Measurements from ENCODE around the gene NACC1. TPM values are rescaled to one million over a fixed set of nuclear protein-coding genes. Genes with fewer than 3 reads are reported as not detected.
"Not testable (repeated sequence)": the region's sequence is repeated elsewhere in the genome, so short reads cannot be mapped to it uniquely, and the experiment has no call there.

The NACC1 gene
- total and polyA plus RNA-seq, 3 experiments from 2014 or later = 3.9 to 111 (median 89.9) TPM

DNA sequence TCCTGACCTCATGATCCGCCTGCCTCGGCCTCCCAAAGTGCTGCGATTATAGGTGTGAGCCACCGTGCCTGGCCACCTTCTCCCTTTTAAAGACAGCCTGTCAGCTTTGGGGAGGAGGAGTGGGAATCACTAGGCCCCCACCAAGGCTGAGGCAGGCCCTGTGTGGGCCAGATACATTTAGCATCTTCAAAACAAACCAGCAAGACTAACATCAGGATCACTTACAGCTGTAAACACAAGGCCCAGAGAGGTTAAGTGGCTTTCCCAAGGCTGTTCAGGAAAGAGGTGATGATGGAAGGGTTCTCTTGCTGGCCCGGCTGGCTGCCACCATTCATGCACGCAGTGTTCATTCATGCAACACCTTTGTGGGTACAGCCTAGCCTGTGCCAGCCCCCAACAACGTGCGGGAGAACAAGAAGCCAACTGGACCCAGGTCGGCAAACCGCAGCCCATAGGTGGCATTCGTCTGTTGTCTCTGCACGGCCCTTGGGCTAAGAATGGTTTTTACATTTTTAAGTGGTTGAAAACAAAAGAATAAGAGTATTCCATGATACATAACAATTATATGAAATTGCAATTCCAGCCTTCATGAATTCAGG is 55.2 kb downstream of the NACC1 start:
- Mint-ChIP-seq H3K4me1 (peaks cover 46 to 65% (median 49%) of the 10 kb centered on the region in 3 donors), H3K27ac (peak overlapping the region; percentile 86 to 98 (median 96)), H3K36me3 (no peaks in the 10 kb centered on the region), H3K9me3 (no peaks in the 10 kb centered on the region), H3K27me3 (no peaks in the 10 kb centered on the region), H3K4me3 (peak overlapping the region; percentile 18 to 89 (median 86))
- H3K4me1 ChIP-seq (ENCODE audit: insufficient read depth, low read length) = peaks cover 57% of the 10 kb centered on the region
- H3K27ac ChIP-seq (ENCODE audit: low read depth, low read length) = peak overlapping the region; percentile 39
- H3K9me3 ChIP-seq (ENCODE audit: low read length) = no peaks in the 10 kb centered on the region
- CTCF ChIA-PET = interaction anchor here (0.6 to 1.2 kb wide), 4 partner anchors 9 to 22 kb away, joined by 3 to 5 read pairs (median 4); no protein-coding TSS in a partner anchor
- POLR2A ChIA-PET = interaction anchor here (0.7 to 6.2 kb wide), 4 partner anchors 9 to 21 kb away, joined by 4 to 27 read pairs (median 10); no protein-coding TSS in a partner anchor
- no peak for DNase-seq
- no peaks in the 10 kb centered on the region for H3K27me3 ChIP-seq (ENCODE audit: insufficient read depth, low read length, poor library complexity, severe bottlenecking)
- H3K4me3 ChIP-seq (ENCODE audit: low read length) = no peak overlapping the region
- H3K36me3 ChIP-seq (ENCODE audit: insufficient read depth, low read length) = no peaks in the 10 kb centered on the region

DNA sequence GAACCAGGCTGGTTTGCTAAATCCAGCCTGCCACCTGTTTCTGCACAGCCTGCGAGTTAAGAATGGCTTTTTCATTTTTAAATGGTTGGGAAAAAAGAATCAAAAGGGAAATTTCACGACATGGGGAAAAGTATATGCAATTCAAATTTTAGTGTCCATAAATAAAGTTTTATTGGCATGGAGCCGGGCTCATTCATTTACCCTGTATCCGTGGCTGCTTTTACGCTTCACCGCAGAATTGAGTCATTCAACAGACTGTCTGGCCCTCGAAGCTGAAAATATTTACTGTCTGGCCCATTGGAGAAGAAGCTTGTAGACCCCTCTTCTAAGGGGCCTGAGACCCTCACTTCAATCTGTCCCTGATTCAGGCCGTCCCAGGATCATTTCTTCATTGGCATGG is 58.3 kb downstream of the NACC1 start:
- peaks cover 29 to 55% (median 33%) of the 10 kb centered on the region in 3 donors for H3K4me1 Mint-ChIP-seq
- no peaks in the 10 kb centered on the region for H3K36me3 ChIP-seq (ENCODE audit: insufficient read depth, low read length)
- POLR2A ChIA-PET = interaction anchor here (0.7 to 1.4 kb wide), 3 partner anchors 13 to 810 kb away, joined by 4 to 7 read pairs (median 5); no protein-coding TSS in a partner anchor
- H3K27me3 ChIP-seq (ENCODE audit: insufficient read depth, low read length, poor library complexity, severe bottlenecking) = no peaks in the 10 kb centered on the region
- no peaks in the 10 kb centered on the region for H3K36me3 Mint-ChIP-seq
- no peak for DNase-seq
- no peaks in the 10 kb centered on the region for H3K9me3 ChIP-seq (ENCODE audit: low read length)
- H3K9me3 Mint-ChIP-seq = no peaks in the 10 kb centered on the region
- H3K27ac Mint-ChIP-seq = peak overlapping the region in 3 of 8 donors; percentile 14 to 39 (median 38)
- H3K4me3 ChIP-seq (ENCODE audit: low read length) = no peak overlapping the region
- H3K4me1 ChIP-seq (ENCODE audit: insufficient read depth, low read length) = peaks cover 47% of the 10 kb centered on the region
- H3K4me3 Mint-ChIP-seq = no peak overlapping the region
- CTCF ChIA-PET = interaction anchor here (1.0 to 5.4 kb wide), 4 partner anchors 13 to 21 kb away, joined by 3 to 37 read pairs (median 4); no protein-coding TSS in a partner anchor
- H3K27ac ChIP-seq (ENCODE audit: low read depth, low read length) = no peak overlapping the region
- no peaks in the 10 kb centered on the region for H3K27me3 Mint-ChIP-seq

DNA sequence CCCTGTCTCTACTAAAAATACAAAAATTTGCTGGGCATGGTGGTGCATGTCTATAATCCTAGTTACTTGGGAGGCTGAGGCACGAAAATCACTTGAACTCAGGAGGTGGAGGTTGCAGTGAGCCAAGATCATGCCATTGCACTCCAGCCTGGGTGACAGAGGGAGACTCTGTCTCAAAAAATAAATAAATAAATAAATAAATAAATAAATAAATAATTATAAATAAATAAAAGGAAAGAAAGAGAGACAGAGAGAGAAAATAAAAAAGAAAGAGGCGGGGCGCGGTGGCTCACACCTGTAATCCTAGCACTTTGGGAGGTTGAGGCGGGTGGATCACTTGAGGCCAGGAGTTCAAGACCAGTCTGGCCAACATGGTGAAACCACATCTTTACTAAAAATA is 59.5 kb downstream of the NACC1 start:
- not testable (repeated sequence) for H3K27me3 Mint-ChIP-seq; DNase-seq; H3K36me3 ChIP-seq (ENCODE audit: insufficient read depth, low read length); H3K9me3 ChIP-seq (ENCODE audit: low read length); H3K27ac Mint-ChIP-seq; H3K9me3 Mint-ChIP-seq; H3K27ac ChIP-seq (ENCODE audit: low read depth, low read length); H3K36me3 Mint-ChIP-seq; H3K27me3 ChIP-seq (ENCODE audit: insufficient read depth, low read length, poor library complexity, severe bottlenecking); H3K4me3 Mint-ChIP-seq; H3K4me3 ChIP-seq (ENCODE audit: low read length)
- peaks cover 42% of the 10 kb centered on the region for H3K4me1 ChIP-seq (ENCODE audit: insufficient read depth, low read length)
- peaks cover 26 to 53% (median 32%) of the 10 kb centered on the region in 3 donors for H3K4me1 Mint-ChIP-seq
- CTCF ChIA-PET = interaction anchor here (1.0 to 5.4 kb wide), 2 partner anchors 17 to 22 kb away, joined by 4 to 37 read pairs; no protein-coding TSS in a partner anchor
- POLR2A ChIA-PET = interaction anchor here (0.7 kb wide), 1 partner anchor 14 kb away, joined by 5 read pairs; no protein-coding TSS in a partner anchor

DNA sequence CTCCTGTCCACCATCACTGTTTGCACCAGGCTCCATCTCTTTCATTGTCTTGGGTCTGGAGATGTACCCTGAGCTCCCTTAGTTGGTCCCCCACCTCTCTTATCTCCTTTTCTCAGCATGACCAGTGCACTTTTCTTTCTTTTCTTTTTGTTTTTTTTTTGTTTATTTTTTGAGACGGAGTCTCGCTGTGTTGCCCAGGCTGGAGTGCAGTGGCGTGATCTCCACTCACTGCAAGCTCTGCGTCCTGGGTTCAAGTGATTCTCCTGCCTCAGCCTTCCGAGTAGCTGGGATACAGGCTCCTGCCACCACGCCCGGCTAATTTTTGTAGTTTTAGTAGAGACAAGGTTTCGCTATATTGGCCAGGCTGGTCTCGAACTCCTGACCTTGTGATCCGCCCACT is 60.2 kb downstream of the NACC1 start:
- DNase-seq; H3K36me3 ChIP-seq (ENCODE audit: insufficient read depth, low read length); H3K36me3 Mint-ChIP-seq; POLR2A ChIA-PET; H3K27me3 Mint-ChIP-seq; H3K4me3 Mint-ChIP-seq; H3K9me3 Mint-ChIP-seq; H3K9me3 ChIP-seq (ENCODE audit: low read length); H3K27me3 ChIP-seq (ENCODE audit: insufficient read depth, low read length, poor library complexity, severe bottlenecking); H3K27ac ChIP-seq (ENCODE audit: low read depth, low read length); H3K4me3 ChIP-seq (ENCODE audit: low read length): not testable (repeated sequence)
- Mint-ChIP-seq H3K4me1 (peaks cover 19 to 46% (median 25%) of the 10 kb centered on the region in 3 donors), H3K27ac (peak overlapping the region in 1 of 8 donors; percentile 57)
- H3K4me1 ChIP-seq (ENCODE audit: insufficient read depth, low read length) = peaks cover 35% of the 10 kb centered on the region
- CTCF ChIA-PET = interaction anchor here (1.0 to 5.4 kb wide), 3 partner anchors 16 to 28 kb away, joined by 3 to 37 read pairs (median 4); no protein-coding TSS in a partner anchor

DNA sequence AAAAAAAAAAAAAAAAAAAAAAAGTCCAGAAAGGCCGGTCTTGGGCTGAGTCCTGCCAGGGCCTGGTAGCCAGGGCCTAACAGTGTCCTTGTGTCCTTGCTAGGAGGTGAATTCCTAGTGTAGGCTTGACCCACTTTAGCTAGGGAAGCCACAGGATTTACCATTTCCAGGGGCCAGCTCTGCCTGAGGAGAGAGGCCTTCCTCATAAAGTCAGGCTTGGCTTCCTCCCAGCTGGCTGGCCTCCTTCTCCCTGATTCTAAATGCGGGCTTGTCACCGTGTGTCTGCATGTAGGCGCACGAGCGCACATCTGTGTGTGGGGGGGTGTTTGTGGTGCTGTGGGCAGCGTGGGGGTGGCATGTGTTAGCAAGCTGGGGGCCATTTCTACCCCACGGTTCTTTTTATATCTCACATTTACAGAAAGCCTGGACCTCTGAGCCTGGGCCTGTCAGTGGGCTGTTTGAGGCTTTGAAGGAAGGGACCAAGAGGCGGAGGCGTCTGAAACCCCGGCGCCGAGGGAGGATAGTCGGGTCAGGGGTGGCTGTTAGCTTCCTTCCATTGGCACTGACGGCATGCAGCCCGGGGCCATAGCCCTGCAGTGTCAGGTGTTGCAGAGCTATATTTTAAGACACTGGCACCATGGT is 63.8 kb downstream of the NACC1 start:
- Histone ChIP-seq H3K27ac (ENCODE audit: low read depth, low read length) (no peak overlapping the region), H3K36me3 (ENCODE audit: insufficient read depth, low read length) (no peaks in the 10 kb centered on the region), H3K4me3 (ENCODE audit: low read length) (peak overlapping the region; percentile 41), H3K4me1 (ENCODE audit: insufficient read depth, low read length) (peaks cover 26% of the 10 kb centered on the region), H3K9me3 (ENCODE audit: low read length) (no peaks in the 10 kb centered on the region), H3K27me3 (ENCODE audit: insufficient read depth, low read length, poor library complexity, severe bottlenecking) (no peaks in the 10 kb centered on the region)
- H3K9me3 Mint-ChIP-seq = no peaks in the 10 kb centered on the region
- CTCF ChIA-PET = interaction anchor here (0.6 to 2.6 kb wide), 13 partner anchors 9 to 226 kb away, joined by 3 to 29 read pairs (median 4); no protein-coding TSS in a partner anchor
- peak overlapping the region in 6 of 7 donors; percentile 68 to 89 (median 71) for H3K4me3 Mint-ChIP-seq
- POLR2A ChIA-PET = interaction anchor here (0.6 to 3.2 kb wide), 10 partner anchors 9 to 29 kb away, joined by 3 to 31 read pairs (median 7); no protein-coding TSS in a partner anchor
- no peaks in the 10 kb centered on the region for H3K27me3 Mint-ChIP-seq
- peaks cover 22 to 41% (median 23%) of the 10 kb centered on the region in 3 donors for H3K4me1 Mint-ChIP-seq
- peak; percentile 19 to 70 (median 35) for DNase-seq
- no peaks in the 10 kb centered on the region for H3K36me3 Mint-ChIP-seq
- H3K27ac Mint-ChIP-seq = peak overlapping the region; percentile 83 to 97 (median 90)

DNA sequence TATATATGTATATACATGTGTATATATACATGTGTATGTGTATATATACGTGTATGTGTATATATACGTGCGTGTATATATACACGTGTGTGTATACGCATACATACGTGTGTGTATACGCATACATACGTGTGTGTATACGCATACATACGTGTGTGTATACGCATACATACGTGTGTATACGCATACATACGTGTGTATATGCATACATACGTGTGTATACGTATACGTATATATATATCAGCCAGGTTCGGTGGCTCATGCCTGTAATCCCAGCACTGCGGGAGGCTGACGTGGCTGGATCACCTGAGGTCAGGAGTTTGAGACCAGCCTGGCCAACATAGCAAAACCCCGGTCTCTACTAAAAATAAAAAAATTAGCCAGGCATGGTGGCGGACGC is 66.9 kb downstream of the NACC1 start:
- H3K27me3 ChIP-seq (ENCODE audit: insufficient read depth, low read length, poor library complexity, severe bottlenecking); CTCF ChIA-PET; POLR2A ChIA-PET; H3K27ac Mint-ChIP-seq; H3K36me3 Mint-ChIP-seq; DNase-seq; H3K9me3 Mint-ChIP-seq; H3K27me3 Mint-ChIP-seq; H3K36me3 ChIP-seq (ENCODE audit: insufficient read depth, low read length); H3K4me3 ChIP-seq (ENCODE audit: low read length); H3K9me3 ChIP-seq (ENCODE audit: low read length); H3K27ac ChIP-seq (ENCODE audit: low read depth, low read length); H3K4me3 Mint-ChIP-seq: not testable (repeated sequence)
- peaks cover 25% of the 10 kb centered on the region for H3K4me1 ChIP-seq (ENCODE audit: insufficient read depth, low read length)
- peaks cover 30 to 46% (median 33%) of the 10 kb centered on the region in 3 donors for H3K4me1 Mint-ChIP-seq

DNA sequence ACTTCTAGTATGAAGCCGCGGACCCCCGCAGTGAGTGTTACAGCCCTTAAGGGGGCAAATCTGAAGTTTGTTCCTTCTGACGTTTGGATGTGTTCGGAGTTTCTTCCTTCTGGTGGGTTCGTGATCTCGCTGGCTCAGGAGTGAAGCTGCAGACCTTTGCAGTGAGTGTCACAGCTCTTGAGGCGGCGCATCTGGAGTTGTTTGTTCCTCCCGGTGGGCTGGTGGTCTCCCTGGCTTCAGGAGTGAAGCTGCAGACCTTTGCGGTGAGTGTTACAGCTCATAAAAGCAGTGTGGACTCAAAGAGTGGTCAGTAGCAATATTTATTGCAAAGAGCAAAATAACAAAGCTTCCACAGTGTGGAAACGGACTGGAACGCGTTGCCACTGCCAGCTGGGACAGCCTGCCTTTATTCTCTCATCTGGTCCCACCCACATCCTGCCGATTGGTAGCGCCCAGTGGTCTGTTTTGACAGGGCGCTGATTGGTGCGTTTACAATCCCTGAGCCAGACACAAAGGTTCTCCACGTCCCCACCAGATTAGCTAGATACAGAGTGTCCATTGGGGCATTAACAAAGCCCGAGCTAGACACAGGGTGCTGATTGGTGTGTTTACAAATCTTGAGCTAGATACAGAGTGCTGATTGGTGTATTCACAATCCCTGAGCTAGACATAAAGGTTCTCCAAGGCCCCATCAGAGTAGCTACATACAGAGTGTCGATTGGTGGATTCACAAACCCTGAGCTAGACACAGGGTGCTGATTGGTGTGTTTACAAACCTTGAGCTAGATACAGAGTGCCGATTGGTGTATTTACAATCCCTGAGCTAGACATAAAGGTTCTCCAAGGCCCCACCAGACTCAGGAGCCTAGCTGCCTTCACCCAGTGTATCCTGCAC is 67.9 kb downstream of the NACC1 start:
- Mint-ChIP-seq H3K27ac (peak overlapping the region in 3 of 8 donors; percentile 42 to 79 (median 77)), H3K4me1 (peaks cover 27 to 38% (median 27%) of the 10 kb centered on the region in 3 donors)
- H3K9me3 Mint-ChIP-seq; H3K27me3 ChIP-seq (ENCODE audit: insufficient read depth, low read length, poor library complexity, severe bottlenecking); H3K27ac ChIP-seq (ENCODE audit: low read depth, low read length); H3K27me3 Mint-ChIP-seq; POLR2A ChIA-PET; H3K4me3 Mint-ChIP-seq; H3K36me3 Mint-ChIP-seq; H3K4me3 ChIP-seq (ENCODE audit: low read length); DNase-seq; H3K36me3 ChIP-seq (ENCODE audit: insufficient read depth, low read length); H3K9me3 ChIP-seq (ENCODE audit: low read length): not testable (repeated sequence)
- peaks cover 17% of the 10 kb centered on the region for H3K4me1 ChIP-seq (ENCODE audit: insufficient read depth, low read length)
- CTCF ChIA-PET = interaction anchor here (1.1 to 1.6 kb wide), 2 partner anchors 9 to 19 kb away, joined by 4 to 11 read pairs; no protein-coding TSS in a partner anchor
